T-helper 2 cell treated with Interferon-gamma antibody and Interleukin-4, amounts not matched to agents 100 ng/mL and 5 ng/mL, for 36 hours (primary cell): ENCODE measurements around the gene NADSYN1. TPM values are rescaled to one million over a fixed set of nuclear protein-coding genes. Genes with fewer than 3 reads are reported as not detected.

Source experiments
- intact Hi-C: fragments of 100-400 bp; cut with micrococcal nuclease; formaldehyde crosslinking; loops from one replicate; pipeline ENCODE4 v1.15.1; 2023
- total RNA-seq: library from RNA; stranded (reverse); gene quantifications from 2 replicates; pipeline ENCODE4 v1.2.3, GENCODE V29; 2022

Gene NADSYN1
- 109 and 112 TPM in 2 replicates for total RNA-seq

DNA sequence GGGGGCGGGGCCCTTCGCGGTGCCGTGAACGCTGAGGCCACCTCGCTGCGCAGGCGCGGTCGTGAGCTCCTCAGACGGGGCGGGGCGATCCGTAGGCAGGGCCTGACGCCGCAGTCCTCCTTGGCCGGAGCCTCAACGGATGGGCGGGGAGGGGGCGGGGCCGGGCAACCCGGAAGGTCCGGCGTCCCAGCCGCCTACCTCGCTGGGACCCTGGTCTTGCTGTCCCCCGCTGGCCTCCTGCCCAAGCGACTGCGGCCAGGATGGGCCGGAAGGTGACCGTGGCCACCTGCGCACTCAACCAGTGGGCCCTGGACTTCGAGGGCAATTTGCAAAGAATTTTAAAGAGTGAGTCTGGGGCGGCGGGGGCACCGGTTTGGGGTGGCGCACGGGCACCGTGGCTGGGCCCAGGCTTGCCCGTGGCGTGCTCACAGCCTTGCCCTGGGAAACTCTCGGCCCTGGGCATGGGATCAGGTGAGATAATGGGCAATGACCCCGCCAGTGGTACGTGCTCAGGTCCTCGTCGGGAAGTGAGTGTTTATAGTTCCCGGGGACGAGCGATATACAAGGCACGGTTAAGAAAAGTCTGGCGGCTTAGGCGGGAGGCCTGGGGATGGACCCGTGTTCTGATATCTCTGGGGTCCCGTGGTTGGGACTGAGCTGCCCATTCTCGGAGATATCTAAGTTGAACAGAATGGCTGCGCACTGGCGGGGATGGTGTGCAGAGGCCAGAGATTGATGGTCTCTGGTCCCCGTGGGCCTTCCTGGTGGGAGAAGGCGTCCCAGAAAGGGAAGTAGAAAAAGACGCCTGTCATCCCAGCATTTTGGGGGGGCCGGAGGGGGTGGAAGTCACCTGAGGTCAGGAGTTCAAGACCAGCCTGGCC, at the start of gene NADSYN1:
TSS of gene NADSYN1 (plus strand) at position 167 of the 881 bp plus-strand sequence. CDS start at position 261, 94 bp downstream.
- intact Hi-C loops = loop anchor here (2.0 to 10.0 kb wide), 3 partner anchors 334 to 1248 kb away; partner anchors contain the start of genes FADD and PPFIA1

DNA sequence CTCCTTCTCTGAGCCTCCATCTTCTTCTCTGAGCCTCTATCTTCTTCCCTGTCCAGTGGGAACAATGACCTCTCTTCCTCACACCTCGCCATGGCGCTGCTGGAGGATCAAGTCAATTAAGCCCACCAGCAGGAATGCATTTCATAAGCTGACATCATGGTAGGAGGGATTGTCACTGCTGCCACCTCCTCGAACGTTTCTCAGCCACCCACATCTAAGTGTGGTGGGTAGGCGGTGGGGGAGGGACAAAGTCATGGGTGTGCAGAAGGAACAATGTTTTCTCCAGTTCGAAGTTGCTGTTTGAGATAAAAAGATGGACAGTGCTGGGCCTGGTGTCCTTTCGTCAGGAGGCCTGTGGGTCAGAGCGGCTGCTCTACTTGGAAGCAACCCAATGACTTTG, 48.8 kb upstream of the NADSYN1 start:
- intact Hi-C loops = no loop called here

DNA sequence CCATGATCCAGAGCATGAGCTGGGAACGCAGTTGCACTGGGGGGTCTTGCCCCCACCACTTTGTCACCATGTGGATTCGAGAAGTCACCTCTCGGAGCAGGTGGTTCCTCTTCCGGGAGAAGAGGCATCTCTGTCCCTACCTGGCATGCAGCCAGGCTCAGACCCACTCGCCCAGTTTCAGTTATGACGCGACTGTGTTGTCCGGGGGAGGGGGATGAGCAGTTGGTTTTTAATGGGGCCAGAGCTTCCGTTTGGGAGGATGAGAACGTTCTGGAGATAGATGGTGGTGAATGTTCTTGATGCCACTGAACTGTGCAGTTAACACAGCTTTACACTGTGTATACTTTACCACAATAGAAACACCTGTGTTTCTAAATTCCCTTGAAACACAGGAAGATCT, 46.3 kb upstream of the NADSYN1 start:
- intact Hi-C loops = no loop called here

DNA sequence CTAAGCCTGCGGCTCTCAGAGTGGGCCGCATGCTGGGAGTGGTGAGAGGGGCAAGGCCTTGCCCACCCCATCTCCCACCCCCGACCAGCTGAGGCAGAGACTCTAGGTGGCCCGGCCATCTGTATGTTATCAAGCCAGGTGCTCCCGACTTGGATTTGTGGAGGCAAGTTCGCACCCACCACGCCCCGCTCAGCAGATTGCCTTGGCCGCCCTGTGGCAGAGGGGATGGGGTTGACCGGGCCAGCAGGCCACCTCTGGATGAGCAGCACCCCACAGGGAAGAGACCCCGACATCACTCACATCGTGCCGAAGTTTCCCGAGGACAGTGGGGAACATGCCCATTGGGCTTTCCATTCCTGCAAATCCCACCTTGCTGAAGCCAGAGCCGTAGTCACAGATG, 45.6 kb upstream of the NADSYN1 start:
- intact Hi-C loops = no loop called here

DNA sequence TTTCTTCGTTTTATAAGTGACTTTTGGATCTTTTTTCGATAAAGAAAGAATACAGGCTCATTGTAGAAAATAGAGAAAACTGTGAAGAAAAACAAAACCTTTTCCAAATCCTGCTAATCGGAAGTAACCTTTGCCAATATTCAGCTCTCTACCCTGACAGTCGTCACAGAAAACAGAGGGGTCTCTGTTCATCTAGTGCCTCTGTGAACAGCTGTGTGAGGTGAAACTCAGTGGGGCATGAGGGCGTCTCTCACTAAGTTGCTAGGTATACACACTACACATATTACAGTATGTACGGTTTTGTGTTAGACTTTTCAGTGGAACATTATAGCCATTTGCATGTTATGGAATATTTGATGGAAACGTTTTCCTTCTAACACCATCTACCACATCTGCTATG, 44.2 kb upstream of the NADSYN1 start:
- intact Hi-C loops = no loop called here

DNA sequence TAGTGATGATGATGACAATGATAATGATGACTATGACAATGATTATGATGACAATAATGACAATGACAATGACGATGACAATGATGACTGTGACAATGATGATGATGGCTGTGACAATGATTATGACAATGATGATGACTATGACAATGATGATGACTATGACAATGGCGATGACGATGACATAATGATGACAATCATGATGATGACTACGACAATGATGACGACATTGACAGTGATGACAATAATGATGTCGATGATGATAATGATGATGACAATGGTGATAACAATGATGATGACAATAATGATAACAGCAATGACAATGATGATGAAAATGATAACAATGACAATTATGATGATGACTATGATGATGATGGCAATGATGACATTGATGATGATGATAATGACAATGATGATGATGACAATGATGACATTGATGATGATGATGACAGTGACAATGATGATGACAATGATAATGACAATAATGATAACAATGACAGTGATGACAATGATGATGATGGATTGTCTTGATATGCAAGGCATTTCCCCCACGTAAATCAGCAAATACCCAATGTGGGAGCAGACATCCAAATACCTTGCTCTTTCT, 42.5 kb upstream of the NADSYN1 start:
- intact Hi-C loops = no loop called here

DNA sequence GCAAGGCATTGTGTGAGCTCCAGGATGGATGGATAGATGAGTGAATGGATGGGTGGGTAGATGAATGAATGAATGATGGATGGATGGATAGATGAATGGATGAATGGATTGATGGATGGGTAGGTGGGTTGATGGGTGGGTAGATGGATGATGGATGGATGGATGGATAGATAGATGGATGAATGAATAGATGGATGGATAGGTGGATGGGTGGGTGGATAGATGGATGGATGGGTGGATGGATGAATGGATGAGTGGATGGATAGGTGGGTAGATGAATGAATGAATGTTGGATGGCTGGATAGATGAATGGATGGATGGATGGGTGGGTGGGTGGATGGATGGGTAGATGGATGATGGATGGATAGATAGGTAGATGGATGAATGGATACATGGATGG, 38.4 kb upstream of the NADSYN1 start:
- intact Hi-C loops = no loop called here

DNA sequence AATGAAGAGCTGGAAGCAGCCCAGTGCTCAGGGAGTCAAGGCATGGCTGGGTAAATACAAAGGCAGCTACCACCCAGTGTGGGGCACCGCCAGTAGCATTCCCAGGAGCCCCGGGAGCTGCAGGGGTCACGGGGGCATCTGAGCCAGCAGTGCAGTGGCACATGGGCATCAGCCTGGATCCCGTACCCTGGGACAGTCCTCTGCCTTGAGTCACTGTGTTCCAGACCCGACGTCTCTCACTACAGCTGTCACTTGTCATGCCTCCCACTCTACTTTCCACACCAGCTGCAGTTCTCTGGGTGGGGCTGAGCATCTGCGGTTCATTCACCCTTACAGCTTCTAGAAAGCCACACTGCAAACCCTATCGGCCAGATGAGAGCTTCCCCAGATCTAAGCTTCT, 34.4 kb upstream of the NADSYN1 start:
- intact Hi-C loops = no loop called here

DNA sequence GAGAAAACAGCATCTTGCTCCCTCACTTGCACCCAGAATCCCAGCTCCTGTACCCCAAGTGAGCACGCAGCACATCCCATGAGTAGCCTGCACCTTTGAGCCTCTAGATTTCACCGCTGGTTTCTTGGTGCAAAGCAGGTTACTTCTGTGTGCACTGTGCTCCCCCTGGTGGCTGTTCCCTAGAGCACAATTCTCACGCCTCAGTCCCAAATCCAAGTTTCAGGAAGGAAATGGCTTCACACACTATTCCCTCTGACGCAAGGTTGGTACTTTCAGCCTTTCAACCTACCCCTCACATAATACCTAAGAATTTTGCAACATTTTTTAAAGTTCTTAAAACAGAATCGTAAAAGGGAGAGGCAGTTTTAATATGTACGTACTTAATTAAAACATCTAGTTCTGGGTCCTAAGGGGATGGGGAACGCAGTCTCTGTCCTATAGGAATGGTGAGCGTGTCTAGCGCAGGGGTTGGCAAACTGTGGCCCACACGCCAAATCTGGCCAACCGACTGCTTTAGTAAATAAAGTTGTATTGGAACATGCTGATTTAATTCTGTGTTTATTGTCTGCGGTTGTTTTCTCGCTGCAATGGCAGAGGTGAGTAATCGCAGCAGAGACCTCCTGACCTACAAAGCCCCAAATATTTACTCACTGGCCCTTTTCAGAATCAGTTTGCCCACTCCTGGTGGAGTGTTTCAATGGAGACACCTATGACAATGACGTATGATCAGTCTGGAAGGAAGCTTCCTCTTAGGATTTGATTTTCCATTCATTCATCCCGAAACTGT, 32.4 kb upstream of the NADSYN1 start:
- intact Hi-C loops = loop anchor here (5.0 kb wide), 1 partner anchor 603 kb away; no protein-coding TSS in a partner anchor

DNA sequence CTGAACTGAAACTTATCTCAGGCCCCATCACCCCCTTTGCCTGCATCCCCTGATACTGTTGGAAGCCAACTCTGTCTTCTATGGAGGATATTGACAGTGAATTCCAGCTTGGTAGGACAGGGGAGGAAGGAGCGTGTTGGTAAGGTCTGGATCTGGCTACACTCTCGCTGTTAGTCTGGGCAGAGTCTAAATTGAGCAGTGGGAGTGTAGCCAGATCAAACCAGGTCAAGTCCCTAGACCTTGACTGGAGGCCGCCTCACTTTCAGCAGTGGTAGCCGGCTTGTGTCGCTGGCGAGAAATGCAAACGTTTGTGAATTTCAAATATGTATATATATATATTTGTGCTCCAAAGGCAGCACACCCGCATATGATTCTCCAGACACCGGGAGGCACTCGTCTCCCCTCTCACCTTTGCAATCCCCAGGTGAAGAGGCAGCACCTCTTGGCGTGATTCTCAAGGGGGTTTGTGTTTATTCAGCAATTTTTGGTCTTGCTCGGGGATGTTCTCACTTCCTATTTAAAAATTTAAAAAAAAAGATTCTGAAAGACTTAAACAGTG, 31.5 kb upstream of the NADSYN1 start:
- intact Hi-C loops = loop anchor here (5.0 kb wide), 1 partner anchor 604 kb away; no protein-coding TSS in a partner anchor

DNA sequence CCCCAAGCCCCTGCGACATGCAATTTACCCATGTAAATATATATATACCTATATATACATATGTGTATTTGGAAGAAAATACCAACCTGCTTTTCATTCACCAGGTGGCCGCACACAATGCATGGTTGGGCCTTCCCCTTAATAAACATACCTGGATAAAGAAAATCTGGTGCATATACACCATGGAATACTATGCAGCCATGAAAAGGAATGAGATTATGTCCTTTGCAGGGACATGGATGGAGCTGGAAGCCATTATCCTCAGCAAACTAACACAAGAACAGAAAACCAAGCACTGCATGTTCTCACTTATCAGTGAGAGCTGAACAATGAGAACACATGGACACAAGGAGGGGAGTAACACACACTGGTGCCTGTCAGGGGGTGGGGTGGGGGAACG, 30.7 kb upstream of the NADSYN1 start:
- intact Hi-C loops = loop anchor here (5.0 kb wide), 1 partner anchor 605 kb away; no protein-coding TSS in a partner anchor

DNA sequence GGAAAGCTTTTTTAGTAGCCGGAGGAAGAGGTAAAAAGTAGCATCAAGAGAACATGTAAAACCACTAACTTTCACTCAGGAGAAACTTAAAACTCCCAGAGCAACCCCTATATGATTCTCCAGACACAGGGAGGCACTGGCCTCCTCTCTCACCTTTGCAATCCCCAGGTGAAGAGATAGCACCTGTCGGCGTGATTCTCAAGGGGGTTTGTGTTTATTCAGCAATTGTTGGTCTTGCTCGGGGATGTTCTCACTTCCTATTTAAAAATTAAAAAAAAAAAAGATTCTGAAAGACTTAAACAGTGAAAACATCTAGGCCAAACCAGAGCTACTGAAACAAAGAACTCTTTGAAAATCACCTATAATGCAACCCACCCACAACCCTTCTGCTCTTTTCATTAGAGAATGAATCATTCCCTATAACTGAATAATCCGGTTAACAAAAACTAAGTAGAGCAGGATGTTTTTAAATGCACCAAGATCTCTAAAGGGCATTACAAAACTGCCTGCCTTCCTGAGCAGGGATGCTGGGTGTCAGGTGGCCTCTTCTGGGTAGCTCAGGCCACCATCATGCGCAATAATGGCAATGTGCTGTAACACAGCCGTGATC, 29.7 kb upstream of the NADSYN1 start:
- intact Hi-C loops = loop anchor here (5.0 kb wide), 1 partner anchor 606 kb away; no protein-coding TSS in a partner anchor

DNA sequence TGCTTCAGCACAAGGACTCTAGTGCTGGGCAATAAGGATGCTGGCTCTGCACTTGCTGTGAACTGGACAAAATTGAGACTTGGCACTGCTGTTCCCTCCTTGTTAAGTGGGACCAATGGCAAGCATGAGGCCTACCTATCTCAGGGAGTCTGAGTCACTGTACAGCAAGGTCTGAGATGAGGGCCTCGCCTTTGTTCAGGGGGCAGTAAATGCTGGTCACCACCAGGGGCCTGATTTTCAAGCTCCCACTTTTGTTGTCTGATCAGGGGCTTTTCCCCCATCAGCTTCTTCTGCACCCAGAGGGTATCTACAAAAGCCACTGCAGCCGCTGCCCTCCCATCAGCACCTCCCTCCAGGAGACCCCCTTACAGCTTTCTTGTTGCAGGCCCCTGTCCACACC, 27.6 kb upstream of the NADSYN1 start:
- intact Hi-C loops = no loop called here

DNA sequence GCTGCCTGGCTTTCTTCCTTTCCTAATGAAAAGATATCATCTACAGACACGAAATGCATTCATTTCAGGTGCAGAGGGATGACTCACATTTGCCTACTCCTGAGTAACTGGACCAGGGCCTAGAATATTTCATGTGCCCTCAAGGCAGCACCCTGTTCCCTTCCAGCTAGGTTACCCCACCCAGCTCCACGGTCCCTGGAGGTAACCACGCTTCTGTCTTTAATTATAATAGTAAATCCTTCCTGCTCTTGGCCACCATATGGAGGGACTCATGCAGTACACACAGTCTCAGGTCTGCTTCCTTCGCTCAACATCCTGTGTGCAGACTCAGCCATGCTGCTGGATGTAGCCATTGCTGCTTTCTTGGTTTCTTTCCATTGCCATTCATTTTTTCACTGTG, 27.1 kb upstream of the NADSYN1 start:
- intact Hi-C loops = no loop called here

DNA sequence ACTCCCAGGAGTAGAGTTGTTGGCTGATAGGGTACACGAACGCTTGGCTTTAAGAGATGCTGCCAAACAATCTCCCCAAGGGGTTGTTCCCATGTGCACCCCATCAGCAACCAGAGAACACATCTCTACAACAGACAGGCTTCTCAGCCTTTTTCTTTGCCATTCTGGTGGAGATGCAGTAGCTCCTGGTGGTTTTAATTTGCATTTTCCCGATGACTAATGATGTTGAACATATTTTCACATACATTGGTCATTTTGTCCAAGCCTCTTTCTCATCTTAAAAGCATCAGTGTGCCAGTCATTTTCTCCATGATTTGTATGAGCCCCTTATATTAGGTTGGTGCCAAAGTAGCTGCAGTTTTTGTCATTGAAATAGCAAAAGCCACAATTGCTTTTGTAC, 26.6 kb upstream of the NADSYN1 start:
- intact Hi-C loops = no loop called here

DNA sequence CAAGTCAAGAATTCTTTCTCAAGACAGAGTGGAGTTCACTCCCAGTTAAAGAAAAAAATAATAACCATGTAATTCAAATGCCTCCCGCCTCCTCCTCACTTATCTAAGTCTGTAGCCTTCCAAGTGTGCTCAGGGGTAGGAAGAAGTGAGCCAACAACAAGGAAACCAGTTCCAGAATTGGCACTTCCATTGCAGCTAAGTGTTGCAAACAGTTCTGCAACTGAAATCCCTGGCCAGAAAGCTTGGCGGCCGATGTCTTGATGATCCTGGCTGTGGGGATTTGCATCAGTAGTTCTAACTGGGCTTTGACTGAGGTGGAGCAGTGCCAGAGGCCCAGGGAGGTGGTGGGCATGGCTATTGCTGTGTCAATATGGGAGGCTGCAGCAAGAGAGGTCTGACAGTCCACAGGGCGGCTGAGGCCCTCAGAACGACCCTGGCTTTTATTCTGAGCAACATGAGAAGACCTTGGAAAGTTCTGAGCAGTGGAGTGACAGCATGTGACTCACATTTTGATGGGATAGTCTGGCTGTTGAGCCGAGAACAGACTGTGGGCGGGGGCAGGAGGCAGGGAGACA, 24.1 kb upstream of the NADSYN1 start:
- intact Hi-C loops = no loop called here

DNA sequence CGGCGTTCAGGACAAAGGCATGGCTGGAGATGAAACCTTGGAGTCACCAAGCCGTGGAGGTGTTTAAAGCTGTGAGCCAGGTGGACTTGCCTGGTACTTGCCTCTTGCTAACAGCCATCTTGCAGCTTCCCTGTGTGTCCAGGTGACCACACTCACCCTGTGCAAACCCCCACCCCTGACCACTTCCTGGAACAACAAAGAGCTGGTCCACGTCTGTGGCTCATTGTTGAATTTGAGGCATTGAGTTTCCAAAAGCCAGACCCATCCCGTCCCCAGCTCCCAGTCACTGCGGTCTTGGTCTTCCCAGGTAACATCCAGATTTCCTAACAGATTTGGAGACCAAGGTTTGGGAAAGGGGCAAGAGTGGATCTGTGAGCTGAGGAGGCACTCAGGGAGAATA, 23.3 kb upstream of the NADSYN1 start:
- intact Hi-C loops = no loop called here

DNA sequence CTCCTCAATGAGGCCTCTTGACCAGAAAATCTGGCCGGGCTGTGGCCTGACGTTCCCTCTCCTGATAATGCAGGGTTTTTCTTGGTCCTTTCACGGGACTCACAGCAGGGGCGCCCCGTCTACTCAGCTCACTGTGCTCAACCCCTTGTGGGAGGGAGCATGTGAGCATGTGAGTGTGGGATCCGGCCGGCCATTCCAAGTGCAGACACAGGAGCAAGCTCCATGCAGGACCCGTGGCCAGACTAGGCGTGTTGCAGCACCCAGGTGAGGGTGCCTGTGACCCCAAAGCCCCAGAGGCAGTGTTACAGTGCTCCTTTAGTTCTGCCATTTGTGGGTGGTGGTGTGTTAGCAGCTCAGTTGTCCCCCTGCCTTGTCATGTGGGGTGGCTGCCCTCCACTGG, 22.8 kb upstream of the NADSYN1 start:
- intact Hi-C loops = no loop called here

DNA sequence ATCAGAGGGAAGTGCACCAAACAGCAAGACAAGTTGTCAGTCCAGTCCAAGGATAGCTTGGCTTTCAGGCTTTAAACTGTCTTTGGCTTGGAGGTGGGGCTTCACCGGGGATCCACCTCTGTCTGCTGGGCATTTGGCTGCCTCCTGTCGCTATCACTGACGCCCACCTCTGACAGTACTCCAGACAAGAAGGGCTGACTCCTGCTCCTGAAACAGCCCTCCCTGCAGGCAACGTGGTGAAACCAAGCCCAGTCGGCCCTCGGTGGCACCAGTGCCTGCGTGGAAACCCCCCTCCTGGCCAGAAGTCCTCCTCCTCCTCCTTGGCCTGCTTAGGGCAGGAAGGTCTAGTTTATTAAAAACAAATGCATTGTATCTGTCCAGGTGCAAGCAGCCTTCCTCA, 21.7 kb upstream of the NADSYN1 start:
- intact Hi-C loops = no loop called here

DNA sequence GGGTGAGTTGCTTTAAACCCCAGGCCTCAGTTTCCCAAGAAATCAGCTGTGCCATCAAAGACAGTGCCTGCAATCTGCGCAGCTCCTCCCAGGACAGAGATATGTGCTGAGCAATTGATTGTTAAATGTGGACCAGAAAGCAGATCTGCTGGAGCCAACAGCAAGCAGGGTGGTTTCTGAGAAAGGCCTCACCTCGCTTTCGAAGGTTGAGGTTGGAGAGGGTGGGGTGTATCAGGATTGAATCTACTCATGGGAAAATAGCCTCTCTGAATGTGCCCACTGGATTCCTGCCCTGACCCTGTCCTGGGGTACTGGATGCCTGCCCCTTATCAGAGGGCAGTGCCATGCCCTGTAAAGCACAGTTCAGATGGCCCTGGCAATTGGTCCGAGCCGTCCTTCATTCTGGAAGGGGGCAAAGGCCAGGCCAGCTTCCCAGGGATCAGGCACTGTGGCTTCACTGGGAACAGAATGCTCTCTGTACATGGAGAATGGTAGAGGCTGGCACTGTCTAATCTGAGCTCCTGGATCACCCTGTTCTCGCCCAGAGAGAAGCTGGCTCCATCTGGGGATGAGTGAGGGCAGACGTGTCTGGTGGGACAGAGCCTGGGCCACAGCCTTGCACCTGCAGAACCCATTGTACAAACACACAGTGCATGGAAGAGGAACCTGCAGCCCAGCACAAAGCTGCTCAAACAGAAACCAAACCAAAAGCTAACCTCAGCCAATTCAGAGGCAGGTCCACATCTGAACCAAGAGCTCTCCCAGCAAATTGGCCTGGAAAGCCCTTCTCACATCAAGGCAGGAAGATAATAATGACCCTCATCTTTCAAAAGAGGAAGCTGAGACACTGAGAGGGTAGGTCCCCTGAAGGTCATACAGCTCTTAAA, 20.0 kb upstream of the NADSYN1 start:
- intact Hi-C loops = no loop called here
